Measurements from ENCODE around the gene EIF5AL1. TPM values are rescaled to one million over a fixed set of nuclear protein-coding genes. Genes with fewer than 3 reads are reported as not detected.

EIF5AL1 gene
- total RNA-seq, 4 donors from 2014 or later = 0.53 TPM; not detected in 3

DNA sequence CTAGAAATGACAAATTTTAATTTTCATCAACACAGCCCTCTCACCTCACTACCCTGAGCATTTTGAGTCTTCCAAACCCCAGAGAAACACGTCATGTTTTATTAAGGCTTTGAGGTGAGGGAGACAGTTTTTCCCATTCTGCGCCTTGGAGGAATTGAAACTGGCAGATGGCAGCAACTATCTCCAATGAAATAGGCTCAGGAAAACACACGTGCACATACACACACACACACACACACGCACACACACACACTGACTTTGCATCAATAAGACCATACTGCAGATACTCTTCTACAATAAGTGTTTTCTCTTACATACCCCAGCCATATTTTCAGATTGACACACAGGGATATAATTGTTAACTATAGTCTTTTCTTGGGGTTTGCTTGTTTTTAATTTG, 51.1 kb downstream of the EIF5AL1 start:
- TF ChIP-seq POLR2A (IDR thresholded peaks at IDR 0.05) = no peak
- TF ChIP-seq, protein P1, sequence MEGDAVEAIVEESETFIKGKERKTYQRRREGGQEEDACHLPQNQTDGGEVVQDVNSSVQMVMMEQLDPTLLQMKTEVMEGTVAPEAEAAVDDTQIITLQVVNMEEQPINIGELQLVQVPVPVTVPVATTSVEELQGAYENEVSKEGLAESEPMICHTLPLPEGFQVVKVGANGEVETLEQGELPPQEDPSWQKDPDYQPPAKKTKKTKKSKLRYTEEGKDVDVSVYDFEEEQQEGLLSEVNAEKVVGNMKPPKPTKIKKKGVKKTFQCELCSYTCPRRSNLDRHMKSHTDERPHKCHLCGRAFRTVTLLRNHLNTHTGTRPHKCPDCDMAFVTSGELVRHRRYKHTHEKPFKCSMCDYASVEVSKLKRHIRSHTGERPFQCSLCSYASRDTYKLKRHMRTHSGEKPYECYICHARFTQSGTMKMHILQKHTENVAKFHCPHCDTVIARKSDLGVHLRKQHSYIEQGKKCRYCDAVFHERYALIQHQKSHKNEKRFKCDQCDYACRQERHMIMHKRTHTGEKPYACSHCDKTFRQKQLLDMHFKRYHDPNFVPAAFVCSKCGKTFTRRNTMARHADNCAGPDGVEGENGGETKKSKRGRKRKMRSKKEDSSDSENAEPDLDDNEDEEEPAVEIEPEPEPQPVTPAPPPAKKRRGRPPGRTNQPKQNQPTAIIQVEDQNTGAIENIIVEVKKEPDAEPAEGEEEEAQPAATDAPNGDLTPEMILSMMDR (IDR thresholded peaks at IDR 0.05) = no peak
- no peaks in the 10 kb centered on the region for H3K36me3 ChIP-seq
- H3K4me3 ChIP-seq = no peak overlapping the region
- DNase-seq = no peak
- H3K27ac ChIP-seq = no peak overlapping the region
- no peaks in the 10 kb centered on the region for H3K27me3 ChIP-seq
- no peaks in the 10 kb centered on the region for H3K4me1 ChIP-seq
- H3K9me3 ChIP-seq = no peaks in the 10 kb centered on the region

Small RNAs within 50 kb of the gene (small RNA-seq; reads per million reads assigned to genes)
- gene BX248123.2 (0 reads per million in 2 donors), gene RPS12P18 (0 reads per million in 2 donors)

Other genes with a start within 250 kb of the EIF5AL1 start
- gene PPIF, start 165.1 kb upstream of the EIF5AL1 start, total RNA-seq = 10 to 100 TPM; 35.7 to 57.8 (median 45.0) TPM
- 10 to 100 TPM in 2 of 4 donors, 1 to 10 TPM in 2; 2.8 to 39.6 (median 9.3) TPM for gene ZCCHC24, start 66.9 kb upstream of the EIF5AL1 start, total RNA-seq
- not detected for gene SFTPA2, start 47.9 kb downstream of the EIF5AL1 start, total RNA-seq
- gene SFTPA1, start 98.4 kb downstream of the EIF5AL1 start, total RNA-seq = not detected
- 1 to 10 TPM in 1 of 4 donors, under 1 TPM in 1, not detected in 2; 0.94 to 3.3 TPM for gene NUTM2B, start 190.7 kb downstream of the EIF5AL1 start, total RNA-seq